Measurements from ENCODE around the gene TSSK6. TPM values are rescaled to one million over a fixed set of nuclear protein-coding genes. Genes with fewer than 3 reads are reported as not detected.

TSSK6 gene
- total RNA-seq, 4 donors from 2014 or later: 2.6 to 10.5 (median 6.8) TPM

- Histone ChIP-seq H3K9me3 (no peaks in the 10 kb centered on the region), H3K27me3 (no peaks in the 10 kb centered on the region), H3K4me1 (no peaks in the 10 kb centered on the region), H3K4me3 (no peak overlapping the region), H3K36me3 (peaks cover 0 to 35% (median 17%) of the 10 kb centered on the region in 4 donors), H3K27ac (no peak overlapping the region)
- in situ Hi-C loops (cut with MboI; ENCODE audit: low pct_ligation_motif_present in 1 of 4, low pct_unique_long_range_greater_than_20kb in 1 of 4, low sequenced_read_pairs in 3 of 4) (no loop called here), intact Hi-C loops (cut with DNase I; ENCODE audit: low total_unique reads) (no loop called here)
- DNase-seq: no peak
- TF ChIP-seq POLR2A (IDR thresholded peaks at IDR 0.05) (no peak), EP300 (IDR thresholded peaks at IDR 0.05; ENCODE audit: low read depth) (no peak), CTCF (IDR thresholded peaks at IDR 0.05) (no peak), POLR2AphosphoS5 (IDR thresholded peaks at IDR 0.05) (no peak)
- WGBS, 2 donors (ENCODE audit: low coverage in 1 of 2): 91 to 97% methylated on average over 11 to 27 of the region's 27 CpGs
These were observed 9.6 kb downstream of the TSSK6 start for GRCh38 chr19:19505669-19506326.

DNA sequence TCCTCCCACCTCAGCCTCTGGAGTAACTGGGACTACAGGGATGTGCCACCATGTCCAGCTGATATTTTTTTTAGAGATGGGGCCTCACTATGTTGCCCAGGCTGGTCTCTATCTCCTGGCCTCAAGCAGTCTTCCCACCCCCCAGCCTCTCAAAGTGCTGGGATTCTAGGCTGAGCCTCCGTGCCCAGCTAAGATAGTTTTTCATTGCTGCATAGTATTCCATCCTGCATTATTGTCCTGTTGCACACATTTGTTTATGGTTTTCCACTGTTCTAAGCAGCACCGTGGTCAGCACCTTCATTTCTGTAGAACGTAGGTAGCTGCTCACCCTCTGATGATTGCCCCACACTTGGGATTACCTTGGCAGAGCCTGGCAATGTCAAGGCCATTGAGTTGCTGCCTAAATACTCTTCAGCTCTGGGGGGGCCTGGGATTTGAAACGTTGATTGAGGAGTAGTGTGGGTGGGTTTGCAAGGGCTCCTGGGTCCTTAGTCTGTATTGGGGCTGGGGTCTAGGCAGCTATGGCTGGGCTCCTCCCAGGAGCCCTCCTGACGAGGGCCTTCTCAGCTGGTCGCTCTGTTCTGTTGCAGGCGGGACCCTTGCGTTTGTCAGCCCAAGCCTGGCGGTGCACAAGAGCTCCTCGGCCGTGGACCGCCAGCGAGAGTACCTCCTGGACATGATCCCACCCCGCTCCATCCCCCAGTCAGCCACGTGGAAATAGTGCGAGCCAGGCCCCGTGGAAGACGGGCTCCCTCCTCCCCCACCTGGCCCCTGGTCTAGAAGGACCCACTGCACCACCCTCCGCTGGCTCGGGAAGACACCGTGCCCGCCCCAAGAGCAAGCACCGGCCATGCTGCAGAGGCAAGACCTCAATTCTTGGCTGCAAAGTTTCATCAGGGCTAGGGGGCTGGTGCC, 10.3 kb downstream of the TSSK6 start:
- H3K27me3 ChIP-seq: no peaks in the 10 kb centered on the region
- H3K4me3 ChIP-seq: no peak overlapping the region
- H3K9me3 ChIP-seq: no peaks in the 10 kb centered on the region
- in situ Hi-C loops (cut with MboI; ENCODE audit: low pct_ligation_motif_present in 1 of 4, low pct_unique_long_range_greater_than_20kb in 1 of 4, low sequenced_read_pairs in 3 of 4): no loop called here
- WGBS, 2 donors (ENCODE audit: low coverage in 1 of 2): 94 to 95% methylated on average over 3 to 23 of the region's 23 CpGs
- TF ChIP-seq POLR2A (IDR thresholded peaks at IDR 0.05) (no peak), CTCF (IDR thresholded peaks at IDR 0.05) (no peak), EP300 (IDR thresholded peaks at IDR 0.05; ENCODE audit: low read depth) (no peak), POLR2AphosphoS5 (IDR thresholded peaks at IDR 0.05) (no peak)
- H3K27ac ChIP-seq: no peak overlapping the region
- no peaks in the 10 kb centered on the region for H3K4me1 ChIP-seq
- intact Hi-C loops (cut with DNase I; ENCODE audit: low total_unique reads): no loop called here
- H3K36me3 ChIP-seq: peaks cover 0 to 41% (median 17%) of the 10 kb centered on the region in 4 donors
- no peak for DNase-seq

GRCh38 chr19:19502808-19503602, 12.3 kb downstream of the TSSK6 start:
- H3K27ac ChIP-seq: no peak overlapping the region
- H3K9me3 ChIP-seq: no peaks in the 10 kb centered on the region
- intact Hi-C loops (cut with DNase I; ENCODE audit: low total_unique reads) (no loop called here), in situ Hi-C loops (cut with MboI; ENCODE audit: low pct_ligation_motif_present in 1 of 4, low pct_unique_long_range_greater_than_20kb in 1 of 4, low sequenced_read_pairs in 3 of 4) (no loop called here)
- H3K4me3 ChIP-seq: no peak overlapping the region
- peaks cover 0 to 57% (median 19%) of the 10 kb centered on the region in 4 donors for H3K36me3 ChIP-seq
- TF ChIP-seq CTCF (IDR thresholded peaks at IDR 0.05) (no peak), POLR2A (IDR thresholded peaks at IDR 0.05) (no peak), POLR2AphosphoS5 (IDR thresholded peaks at IDR 0.05) (no peak), EP300 (IDR thresholded peaks at IDR 0.05; ENCODE audit: low read depth) (no peak)
- no peaks in the 10 kb centered on the region for H3K27me3 ChIP-seq
- no peaks in the 10 kb centered on the region for H3K4me1 ChIP-seq
- WGBS, 2 donors (ENCODE audit: low coverage in 1 of 2): 87 to 88% methylated on average over 8 to 18 of the region's 18 CpGs
- no peak for DNase-seq

DNA sequence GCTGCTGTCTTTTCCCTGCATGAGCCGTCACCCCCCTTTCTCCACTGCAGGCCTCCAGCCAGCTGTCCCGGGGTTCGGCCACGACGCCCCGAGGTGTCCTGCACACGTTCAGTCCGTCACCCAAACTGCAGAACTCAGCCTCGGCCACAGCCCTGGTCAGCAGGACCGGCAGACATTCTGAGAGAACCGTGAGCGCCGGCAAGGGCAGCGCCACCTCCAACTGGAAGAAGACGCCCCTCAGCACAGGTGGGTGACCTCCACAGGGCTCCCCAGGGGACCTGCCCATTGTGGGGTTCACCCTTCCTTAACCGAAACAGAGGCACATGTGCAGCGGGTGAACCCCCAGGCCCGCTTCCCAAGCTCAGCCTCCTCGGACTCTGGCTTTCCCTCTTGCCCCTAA, 13.1 kb downstream of the TSSK6 start:
- H3K27me3 ChIP-seq: no peaks in the 10 kb centered on the region
- no peak for TF ChIP-seq POLR2AphosphoS5 (IDR thresholded peaks at IDR 0.05)
- no peak for TF ChIP-seq EP300 (IDR thresholded peaks at IDR 0.05; ENCODE audit: low read depth)
- no peak for TF ChIP-seq POLR2A (IDR thresholded peaks at IDR 0.05)
- DNase-seq: no peak
- in situ Hi-C loops (cut with MboI; ENCODE audit: low pct_ligation_motif_present in 1 of 4, low pct_unique_long_range_greater_than_20kb in 1 of 4, low sequenced_read_pairs in 3 of 4): no loop called here
- H3K27ac ChIP-seq: no peak overlapping the region
- H3K4me3 ChIP-seq: no peak overlapping the region
- no peaks in the 10 kb centered on the region for H3K4me1 ChIP-seq
- peaks cover 0 to 63% (median 18%) of the 10 kb centered on the region in 4 donors for H3K36me3 ChIP-seq
- intact Hi-C loops (cut with DNase I; ENCODE audit: low total_unique reads): no loop called here
- no peaks in the 10 kb centered on the region for H3K9me3 ChIP-seq
- 93 to 94% methylated on average over 3 to 18 of the region's 19 CpGs for WGBS, 2 donors (ENCODE audit: low coverage in 1 of 2)
